GM12864 (cell line): Measurements from ENCODE around the gene PXMP2.

ENCODE experiments used
- DNase-seq: peaks from one replicate; pipeline ENCODE4 v3.0.0-alpha.2; 2011; ENCODE audit warnings: low read depth
- H3K4me3 ChIP-seq: 2 replicates; pipeline ENCODE4 v1.5.1; 2011; ENCODE audit warnings: mild to moderate bottlenecking, low read depth, low read length, control low read depth
- TF ChIP-seq, protein P1 (sequence below): IDR thresholded peaks from 2 replicates; pipeline ENCODE4 v1.5.1; 2011; ENCODE audit warnings: low read depth, mild to moderate bottlenecking, moderate library complexity, low read length, control low read depth, inconsistent platforms; ENCODE audit errors: missing control alignments

The PXMP2 gene

GRCh38 chr12:132687211-132688164 lies at the start of gene PXMP2, which contains the start of gene POLE:
Gene PXMP2 (plus strand): TSS chr12:132687587. CDS start chr12:132687671, 84 bp downstream.
Gene POLE (minus strand): TSS chr12:132687342. CDS start chr12:132687315, 27 bp downstream.
- TF ChIP-seq, protein P1, sequence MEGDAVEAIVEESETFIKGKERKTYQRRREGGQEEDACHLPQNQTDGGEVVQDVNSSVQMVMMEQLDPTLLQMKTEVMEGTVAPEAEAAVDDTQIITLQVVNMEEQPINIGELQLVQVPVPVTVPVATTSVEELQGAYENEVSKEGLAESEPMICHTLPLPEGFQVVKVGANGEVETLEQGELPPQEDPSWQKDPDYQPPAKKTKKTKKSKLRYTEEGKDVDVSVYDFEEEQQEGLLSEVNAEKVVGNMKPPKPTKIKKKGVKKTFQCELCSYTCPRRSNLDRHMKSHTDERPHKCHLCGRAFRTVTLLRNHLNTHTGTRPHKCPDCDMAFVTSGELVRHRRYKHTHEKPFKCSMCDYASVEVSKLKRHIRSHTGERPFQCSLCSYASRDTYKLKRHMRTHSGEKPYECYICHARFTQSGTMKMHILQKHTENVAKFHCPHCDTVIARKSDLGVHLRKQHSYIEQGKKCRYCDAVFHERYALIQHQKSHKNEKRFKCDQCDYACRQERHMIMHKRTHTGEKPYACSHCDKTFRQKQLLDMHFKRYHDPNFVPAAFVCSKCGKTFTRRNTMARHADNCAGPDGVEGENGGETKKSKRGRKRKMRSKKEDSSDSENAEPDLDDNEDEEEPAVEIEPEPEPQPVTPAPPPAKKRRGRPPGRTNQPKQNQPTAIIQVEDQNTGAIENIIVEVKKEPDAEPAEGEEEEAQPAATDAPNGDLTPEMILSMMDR = peak; percentile 4
- peak within 1 kb of the TSS; percentile 81 for H3K4me3 ChIP-seq
- peak; percentile 75 for DNase-seq

DNA sequence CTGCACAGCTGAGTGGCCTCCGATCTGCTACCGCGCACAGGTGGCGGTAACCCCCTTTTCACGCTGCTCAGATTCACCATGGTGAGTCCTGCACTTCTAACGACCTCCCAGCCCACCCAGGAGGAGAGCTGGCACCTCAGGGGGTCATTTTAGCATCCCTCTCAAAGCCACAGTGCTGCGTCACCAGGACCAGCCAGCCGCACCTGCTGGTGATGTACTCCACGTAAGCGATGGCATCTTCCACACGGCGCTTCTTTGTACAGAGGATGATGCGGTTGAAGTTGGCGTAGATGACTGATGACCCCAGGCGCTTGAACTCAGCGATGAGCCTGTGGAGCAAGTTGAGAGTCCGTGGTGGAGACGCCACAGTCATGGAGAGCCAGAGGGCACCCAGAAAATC lies 49.6 kb upstream of the PXMP2 start:
- TF ChIP-seq, protein P1 = no peak
- no peak for DNase-seq
- no peak overlapping the region for H3K4me3 ChIP-seq

DNA sequence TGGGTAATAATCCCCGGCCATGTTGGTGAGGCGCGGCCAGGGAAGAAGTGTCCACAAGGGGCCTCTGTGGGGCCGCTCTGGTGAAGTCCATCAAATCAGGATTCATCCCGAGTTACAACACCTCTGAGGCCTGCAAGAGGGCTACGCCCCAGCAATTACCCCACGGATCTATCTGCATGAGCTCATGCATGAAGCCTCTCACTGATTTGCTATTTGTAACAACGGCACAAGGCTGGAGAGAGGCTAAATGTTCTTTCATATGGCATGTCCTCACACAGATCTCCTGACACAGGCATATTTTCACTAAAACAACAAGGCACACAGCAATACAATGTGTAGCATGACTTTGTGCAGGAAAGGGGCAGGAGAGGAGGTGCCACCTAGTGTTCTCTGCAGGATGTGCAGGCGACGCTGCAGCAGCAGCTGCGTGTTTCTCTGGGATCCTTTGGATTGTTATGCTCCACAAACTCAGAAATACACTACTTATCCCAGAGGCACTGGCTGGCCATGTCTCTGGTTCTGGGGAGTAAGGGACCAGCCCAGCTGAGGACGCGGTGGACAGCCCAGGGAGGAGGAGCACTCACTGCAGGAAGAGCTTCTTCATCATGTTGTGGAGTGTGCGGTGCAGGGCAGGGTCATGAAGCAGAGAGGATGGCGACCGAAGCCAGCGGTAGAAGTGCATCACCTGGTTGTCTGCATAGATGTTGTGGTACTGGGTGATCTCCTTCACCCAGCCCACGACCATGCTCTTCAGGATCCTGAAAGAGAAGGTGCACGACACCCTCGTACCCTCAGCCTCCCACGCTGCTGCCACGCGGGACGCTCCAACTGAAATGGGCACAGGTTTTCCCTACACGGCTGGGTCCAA lies 48.6 kb upstream of the PXMP2 start:
- DNase-seq = no peak
- H3K4me3 ChIP-seq = no peak overlapping the region
- TF ChIP-seq, protein P1 = peak; percentile 79

GRCh38 chr12:132639956-132640520 lies 47.3 kb upstream of the PXMP2 start:
- TF ChIP-seq, protein P1 = no peak
- no peak for DNase-seq
- no peak overlapping the region for H3K4me3 ChIP-seq

- no peak overlapping the region for H3K4me3 ChIP-seq
- TF ChIP-seq, protein P1 = no peak
- no peak for DNase-seq
Observed at GRCh38 chr12:132640936-132641335, 46.5 kb upstream of the PXMP2 start.

- no peak overlapping the region for H3K4me3 ChIP-seq
- TF ChIP-seq, protein P1 = no peak
- DNase-seq = no peak
Observed at GRCh38 chr12:132641811-132642650, 45.4 kb upstream of the PXMP2 start.
